ENCODE results near the gene MYF5.

MYF5 gene

GRCh38 chr12:80708259-80708974, 8.3 kb upstream of the MYF5 start:
- no peak for DNase-seq

DNA sequence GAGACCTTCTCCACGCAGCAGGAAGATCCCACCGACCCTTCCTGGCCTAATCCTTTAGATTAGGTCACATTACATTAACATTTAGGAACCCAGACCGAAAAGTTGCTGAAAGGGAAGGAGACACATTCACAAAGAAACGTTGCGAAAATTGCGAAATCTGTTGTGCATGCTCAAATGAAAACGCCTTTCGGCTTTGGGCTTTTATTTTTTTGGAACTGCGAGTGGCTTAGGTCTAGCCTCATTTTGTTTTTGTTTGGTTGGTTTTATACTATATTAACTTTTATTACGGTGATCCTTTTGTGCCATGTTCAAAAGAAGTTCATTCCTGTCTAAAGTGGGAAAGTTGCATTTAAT, 7.8 kb upstream of the MYF5 start:
- no peak for DNase-seq

GRCh38 chr12:80709811-80710726, 6.6 kb upstream of the MYF5 start:
- no peak for DNase-seq

DNA sequence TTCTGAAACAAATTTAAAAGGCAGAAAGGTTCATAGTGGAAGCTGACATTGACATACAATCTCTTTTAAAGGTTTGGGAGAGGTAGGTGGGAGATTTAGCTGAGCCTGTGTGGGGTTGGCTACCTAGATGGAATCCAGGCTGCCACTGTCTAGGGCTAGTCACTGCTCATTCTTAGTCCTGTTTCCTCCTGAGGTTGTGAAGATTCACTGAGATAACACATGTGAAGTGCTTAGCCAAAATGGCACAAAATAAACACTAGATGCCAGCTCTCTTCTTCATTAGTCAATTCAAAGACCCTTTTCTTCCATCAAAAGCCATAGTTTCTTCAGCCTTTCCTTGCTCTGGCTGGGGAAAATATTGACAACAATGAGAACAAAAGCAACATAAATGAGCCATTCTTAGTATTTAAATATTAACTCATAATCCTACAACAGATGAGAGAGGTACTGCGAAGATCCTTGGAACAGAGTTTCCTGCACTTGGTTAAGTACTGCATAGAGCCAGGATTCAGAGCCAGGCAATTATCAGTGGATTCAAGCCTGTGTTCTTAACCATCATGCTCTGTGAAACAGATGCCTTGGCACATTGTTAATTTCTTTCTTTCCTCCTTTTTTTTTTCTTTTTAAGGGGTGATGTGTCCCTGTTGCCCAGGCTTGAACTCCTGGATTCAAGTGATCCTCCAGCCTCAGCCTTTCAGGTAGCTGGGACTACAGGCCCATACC, 5.8 kb upstream of the MYF5 start:
- DNase-seq = no peak

GRCh38 chr12:80711866-80712265, 4.8 kb upstream of the MYF5 start:
- DNase-seq = no peak

- DNase-seq = no peak
These were observed 3.8 kb upstream of the MYF5 start for GRCh38 chr12:80712866-80713265.

DNA sequence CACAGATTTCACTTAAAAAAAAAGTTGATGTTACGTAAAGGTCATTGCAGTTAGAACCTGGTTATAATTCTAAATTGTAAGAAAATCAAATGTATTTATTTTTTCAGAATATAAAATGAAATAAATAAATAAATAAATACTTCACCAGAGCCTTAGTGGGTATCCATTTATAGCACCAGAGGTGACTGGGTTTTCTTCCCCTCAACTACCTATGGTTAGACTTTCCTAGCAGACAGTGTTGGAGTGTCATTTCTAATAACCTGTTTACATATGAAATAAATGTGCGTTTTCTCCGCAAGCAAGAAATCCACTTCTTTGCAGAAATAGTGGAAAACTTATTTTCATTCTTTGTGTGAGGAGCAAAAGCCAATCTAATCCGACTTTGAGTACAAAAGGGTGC, 3.3 kb upstream of the MYF5 start:
- DNase-seq = no peak

- DNase-seq = no peak
These were observed 2.7 kb upstream of the MYF5 start for GRCh38 chr12:80714055-80714454.

GRCh38 chr12:80714846-80715245, 1.9 kb upstream of the MYF5 start:
- DNase-seq = no peak

DNA sequence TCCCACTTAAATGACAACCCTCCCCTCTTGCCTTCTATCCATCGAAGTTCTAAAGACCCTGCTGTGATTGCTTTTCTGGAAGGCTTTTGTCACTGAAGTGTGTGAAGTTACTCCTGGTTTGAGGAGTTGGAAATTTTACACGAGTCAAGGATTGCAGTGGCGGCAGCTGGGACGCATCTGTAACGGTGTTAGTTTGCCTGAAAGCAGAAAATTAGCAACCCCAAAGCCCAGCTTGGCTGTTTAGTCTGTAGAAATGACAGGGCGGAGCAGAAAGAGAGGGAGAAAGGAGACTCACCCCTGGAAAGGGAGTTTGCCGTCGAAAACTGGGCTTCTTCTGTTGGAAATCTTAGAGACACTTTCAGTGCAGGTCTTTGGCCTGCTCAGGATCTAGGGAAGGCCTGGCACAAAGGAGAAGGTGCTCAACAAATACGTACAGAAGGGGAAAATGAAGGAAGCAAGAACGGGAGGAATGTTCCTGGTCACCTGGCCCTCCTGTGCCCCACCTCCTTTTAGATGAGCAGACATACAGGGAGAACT, 931 bp upstream of the MYF5 start:
- DNase-seq = no peak

GRCh38 chr12:80717856-80718255, 1.1 kb downstream of the MYF5 start:
- DNase-seq = no peak

DNA sequence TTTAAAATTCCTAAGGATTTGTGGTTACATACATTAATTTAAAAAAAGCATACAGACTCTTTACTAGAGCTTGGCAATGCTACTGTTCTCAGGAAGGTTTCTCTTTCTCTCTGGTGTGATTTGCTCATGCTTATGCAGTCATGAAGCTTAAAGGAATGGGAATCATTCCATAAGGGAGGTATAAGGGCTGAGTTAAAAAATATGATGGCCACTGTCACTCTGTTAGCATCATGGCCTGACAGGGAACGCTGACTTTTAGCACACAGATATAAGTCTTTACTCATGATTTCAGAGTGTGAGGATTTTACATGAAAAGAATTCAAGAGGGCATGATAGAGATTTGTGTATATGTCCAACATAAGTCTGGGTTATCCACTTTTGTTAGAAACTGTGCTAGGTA, 3.8 kb downstream of the MYF5 start:
- DNase-seq = no peak

DNA sequence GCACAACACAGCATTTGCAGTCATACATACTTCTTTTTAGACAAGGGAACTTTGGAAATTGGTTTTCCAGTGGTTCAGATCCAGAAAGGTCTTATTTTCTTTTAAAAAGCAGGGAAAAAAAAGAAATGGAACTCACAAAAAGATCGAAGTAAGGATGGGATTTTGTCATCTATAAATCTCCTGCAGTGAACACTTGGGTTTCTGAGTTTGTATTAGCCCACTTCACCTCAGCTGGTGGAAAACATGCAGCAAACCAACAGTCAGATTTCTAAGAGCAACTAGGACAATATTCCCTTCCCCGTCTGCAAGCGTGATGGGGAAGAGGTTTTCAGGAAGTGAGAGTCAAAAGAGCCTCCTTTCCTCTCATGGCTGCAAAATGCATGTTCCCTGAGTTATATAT, 4.6 kb downstream of the MYF5 start:
- no peak for DNase-seq

DNA sequence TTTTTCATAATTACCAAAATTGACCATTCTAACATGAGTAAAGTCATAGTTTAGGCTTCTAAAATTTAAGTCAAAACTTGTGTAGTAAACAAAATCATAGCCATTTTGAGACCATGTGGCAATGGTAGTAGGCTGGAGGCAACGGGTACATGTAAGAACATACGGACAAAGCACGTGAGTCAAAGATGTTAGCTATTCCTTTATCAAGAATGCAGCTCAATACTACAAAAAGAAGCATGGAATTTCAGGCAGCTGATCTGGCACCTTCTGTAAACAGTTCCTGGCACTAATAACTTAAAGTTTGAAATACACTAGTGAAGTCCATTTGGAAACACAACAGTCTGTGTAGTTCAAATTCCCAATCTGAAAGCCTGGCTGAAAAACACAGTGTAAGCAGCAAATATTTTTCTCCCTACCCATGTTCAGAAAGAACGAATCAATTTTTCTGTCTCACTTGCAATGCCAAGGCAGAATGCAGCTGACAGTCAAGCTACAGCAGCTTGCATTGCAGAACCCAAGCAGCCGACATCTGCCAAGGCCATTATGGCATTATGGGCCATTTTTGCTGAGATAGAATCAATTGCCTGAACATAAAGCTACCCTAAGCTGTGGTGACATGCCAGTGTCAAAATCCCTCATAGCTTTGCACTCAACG, 29.3 kb downstream of the MYF5 start:
- no peak for DNase-seq

DNA sequence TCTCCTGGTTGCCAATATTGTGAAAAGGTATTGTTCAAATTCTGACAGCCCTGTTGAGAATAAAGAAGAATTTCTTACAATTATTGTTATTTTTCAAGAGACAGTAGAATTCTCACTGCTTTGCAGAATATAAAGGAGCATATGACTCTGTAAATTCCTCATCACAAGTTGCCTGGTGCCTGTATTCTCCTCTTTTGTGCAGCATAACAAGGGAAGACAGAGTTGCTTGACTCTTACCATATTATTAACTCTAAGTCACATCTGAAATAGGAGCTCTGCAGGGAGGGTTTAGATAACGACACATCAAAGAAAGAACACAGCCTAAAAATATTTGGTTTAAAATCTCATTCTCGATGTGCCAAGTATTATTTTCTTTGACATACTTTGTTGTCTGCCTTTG, 31.1 kb downstream of the MYF5 start:
- no peak for DNase-seq

DNA sequence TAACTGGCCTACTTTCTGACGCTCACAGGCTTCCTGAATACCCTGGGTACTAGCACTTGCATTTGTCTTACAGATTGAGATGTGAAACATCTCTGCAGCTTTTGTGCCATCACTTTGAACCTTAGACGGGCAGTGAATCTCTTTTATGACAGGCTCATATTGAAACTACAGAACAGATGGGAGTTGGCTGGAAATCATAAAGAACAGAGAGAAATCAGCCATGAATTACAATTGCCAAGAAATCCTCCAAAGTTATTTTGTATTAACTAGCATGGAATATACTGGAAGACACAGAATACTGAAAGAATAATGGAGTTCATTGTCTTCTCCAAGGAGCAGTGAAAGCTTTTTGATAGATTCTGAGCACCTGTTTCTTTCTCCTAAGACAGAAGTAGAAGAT, 32.7 kb downstream of the MYF5 start:
- DNase-seq = no peak

GRCh38 chr12:80752464-80752863, 35.8 kb downstream of the MYF5 start:
- DNase-seq = no peak

GRCh38 chr12:80754274-80754673, 37.6 kb downstream of the MYF5 start:
- DNase-seq = no peak

DNA sequence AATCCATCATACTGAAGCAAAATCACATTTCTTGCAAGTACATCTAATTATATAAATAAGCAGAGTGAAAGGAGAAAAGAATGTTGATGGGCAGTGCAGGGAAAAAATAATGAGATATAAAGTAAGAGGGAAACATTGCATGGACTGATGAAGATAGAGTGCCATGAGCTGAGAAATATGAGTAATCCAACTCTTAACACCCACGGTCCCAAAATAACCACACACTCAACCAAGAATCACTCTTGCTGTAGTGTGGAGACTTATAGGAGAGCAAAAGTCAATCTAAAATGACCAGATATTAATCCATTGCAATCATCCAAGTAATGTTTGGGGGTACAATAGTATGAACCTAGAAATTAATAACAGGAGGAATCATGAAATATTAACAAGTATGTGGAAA, 40.2 kb downstream of the MYF5 start:
- DNase-seq = no peak

DNA sequence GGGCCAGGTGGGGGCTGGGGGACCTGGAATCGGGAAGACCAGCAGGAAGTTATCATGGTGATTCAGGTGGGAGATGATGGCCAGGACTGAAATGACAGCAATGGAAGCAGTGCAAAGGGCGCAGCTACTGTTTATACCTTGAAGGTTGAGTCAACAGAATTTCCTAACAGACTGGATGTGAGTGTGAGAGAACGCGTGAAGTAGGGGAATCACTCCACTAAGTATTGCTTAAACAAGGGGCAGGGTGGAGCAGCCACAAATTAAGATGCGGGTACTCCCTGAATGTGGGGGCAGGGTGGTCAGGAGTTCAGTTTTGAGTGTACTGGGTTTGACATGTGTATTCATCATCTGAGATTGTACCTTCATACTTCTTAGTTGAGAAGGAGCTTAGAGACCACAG, 45.1 kb downstream of the MYF5 start:
- no peak for DNase-seq

- DNase-seq = no peak
These were observed 47.2 kb downstream of the MYF5 start for GRCh38 chr12:80763874-80764273.

GRCh38 chr12:80766210-80766609, 49.5 kb downstream of the MYF5 start:
- DNase-seq = no peak

DNA sequence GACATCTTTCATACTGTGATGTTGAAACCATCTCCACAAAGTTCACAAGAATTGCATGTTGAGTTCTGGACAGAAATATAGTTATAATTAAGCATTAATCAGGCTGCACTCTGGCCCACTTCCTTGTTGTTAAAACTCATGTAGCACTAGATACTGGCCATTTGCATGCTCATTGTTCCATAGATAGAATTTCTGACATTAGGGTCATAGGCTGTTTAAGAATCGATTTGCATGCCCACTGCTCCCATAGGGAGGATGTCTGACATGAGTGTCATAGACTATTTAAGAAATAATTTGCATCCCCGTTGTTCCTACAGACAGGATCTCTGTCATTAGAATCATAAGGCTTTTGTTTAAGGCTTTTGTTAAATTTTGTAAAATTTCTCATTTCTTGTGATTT, 50.2 kb downstream of the MYF5 start:
- DNase-seq = no peak

Measured in CD4-positive, alpha-beta T cell treated with Interleukin-12 subunit alpha and Interleukin-12 subunit beta, for 1 hour (primary cell).